GM18870 (cell line): ENCODE results near the gene ABRACL.
"Not testable (repeated sequence)": the region's sequence is repeated elsewhere in the genome, so short reads cannot be mapped to it uniquely, and the experiment has no call there.

Experiments
- ATAC-seq: cut with Tn5 transposase; IDR thresholded peaks from one replicate; pipeline ENCODE4 v1.9.1; 2021; ENCODE audit warnings: moderate library complexity; ENCODE audit not compliant: unreplicated experiment

The ABRACL gene

GRCh38 chr6:139028658-139029469 is at the start of gene ABRACL:
TSS of gene ABRACL (plus strand) at chr6:139028745. CDS start at chr6:139034161, 5,416 bp downstream.
- ATAC-seq: peak; percentile 44

- ATAC-seq: no peak
Measured at GRCh38 chr6:138979365-138979764, 49.2 kb upstream of the ABRACL start.

GRCh38 chr6:138979813-138980668 is 48.5 kb upstream of the ABRACL start:
- peak; percentile 51 for ATAC-seq

- ATAC-seq: no peak
Measured at GRCh38 chr6:138981416-138981815, 47.1 kb upstream of the ABRACL start.

- ATAC-seq: no peak
Measured at GRCh38 chr6:138986578-138986977, 42.0 kb upstream of the ABRACL start.

- ATAC-seq: no peak
Measured at GRCh38 chr6:138987080-138987642, 41.4 kb upstream of the ABRACL start.

GRCh38 chr6:138987643-138988468 is 40.7 kb upstream of the ABRACL start, which contains the start of gene REPS1:
TSS of gene REPS1 (minus strand) at chr6:138988253. CDS start at chr6:138987682, 571 bp downstream.
- peak; percentile 75 for ATAC-seq

GRCh38 chr6:138988469-138988834 is 40.1 kb upstream of the ABRACL start:
- ATAC-seq: peak; percentile 25

GRCh38 chr6:138989098-138989983 is 39.2 kb upstream of the ABRACL start:
- ATAC-seq: no peak

- ATAC-seq: no peak
Measured at GRCh38 chr6:138991206-138991605, 37.3 kb upstream of the ABRACL start.

- not testable (repeated sequence) for ATAC-seq
Measured at GRCh38 chr6:138992965-138993364, 35.6 kb upstream of the ABRACL start.

GRCh38 chr6:138993410-138993809 is 35.1 kb upstream of the ABRACL start:
- not testable (repeated sequence) for ATAC-seq

GRCh38 chr6:138996524-138996923 is 32.0 kb upstream of the ABRACL start:
- ATAC-seq: no peak

- no peak for ATAC-seq
Measured at GRCh38 chr6:138997136-138997535, 31.4 kb upstream of the ABRACL start.

GRCh38 chr6:138999949-139000725 is 28.4 kb upstream of the ABRACL start:
- ATAC-seq: no peak

GRCh38 chr6:139003751-139004150 is 24.8 kb upstream of the ABRACL start:
- ATAC-seq: no peak

GRCh38 chr6:139006477-139006876 is 22.1 kb upstream of the ABRACL start:
- ATAC-seq: no peak

GRCh38 chr6:139007428-139007827 is 21.1 kb upstream of the ABRACL start:
- no peak for ATAC-seq

- no peak for ATAC-seq
Measured at GRCh38 chr6:139008117-139008516, 20.4 kb upstream of the ABRACL start.
